SK-N-SH (cell line): Measurements from ENCODE around the gene APLP1. TPM values are rescaled to one million over a fixed set of nuclear protein-coding genes. Genes with fewer than 3 reads are reported as not detected.

Source experiments
- CTCF ChIA-PET: fragments of 300-600, 350-600 bp; formaldehyde crosslinking; extraction: SDS; loops from one replicate; lab custom pipeline; 2021; lab: Yijun Ruan, JAX
- POLR2A ChIA-PET: fragments of 350-600 bp; sonication (Branson Sonifier 250); formaldehyde crosslinking; extraction: SDS; loops from one replicate; lab custom pipeline; 2020; ENCODE audit warnings: antibody characterized with exemption, inconsistent platforms; lab: Yijun Ruan, JAX
- DNase-seq: peaks from one replicate; pipeline ENCODE4 v3.0.0; 2012
- H2AFZ ChIP-seq: fragments of 200-600 bp; sonication (generic); 2 replicates; pipeline ENCODE4 v1.8.1; 2016; ENCODE audit warnings: antibody characterized with exemption, mild to moderate bottlenecking, low read depth
- H3F3A ChIP-seq: fragments of 200-600 bp; sonication (generic); replicated peaks from 2 replicates; pipeline ENCODE3; 2016; ENCODE audit warnings: antibody characterized with exemption, mild to moderate bottlenecking; ENCODE audit not compliant: insufficient read depth
- H3K27ac ChIP-seq, 2 experiments: fragments of 200-500 bp in 1 of 2; fragments of 200-600 bp in 1 of 2; sonication (Bioruptor generic) in 1 of 2; sonication (generic), shearing (Covaris generic) in 1 of 2; 2 replicates each; pipeline versions ENCODE4 v1.5.1 to v1.6.1; 2014 to 2016; ENCODE audit warnings: low read depth in 2 of 2, inconsistent platforms in 1 of 2, low read length in 1 of 2, mild to moderate bottlenecking in 1 of 2, mixed read lengths in 1 of 2
- H3K27me3 ChIP-seq: fragments of 200-600 bp; sonication (generic), shearing (Covaris generic); 2 replicates; pipeline ENCODE4 v1.6.1; 2016; ENCODE audit warnings: mixed run types; ENCODE audit not compliant: insufficient read depth
- H3K36me3 ChIP-seq, 2 experiments: fragments of 200-500 bp in 1 of 2; fragments of 200-600 bp in 1 of 2; sonication (Bioruptor generic) in 1 of 2; sonication (generic) in 1 of 2; replicated peaks in 1 of 2; 2 replicates each; pipeline versions ENCODE3 to v1.5.1; 2014 to 2016; ENCODE audit warnings: low read length in 1 of 2, mild to moderate bottlenecking in 1 of 2; ENCODE audit not compliant: insufficient read depth in 2 of 2, control insufficient read depth in 1 of 2
- H3K4me1 ChIP-seq, 2 experiments: fragments of 200-500 bp in 1 of 2; fragments of 200-600 bp in 1 of 2; sonication (Bioruptor generic) in 1 of 2; sonication (generic), shearing (Covaris generic) in 1 of 2; 2 replicates each; pipeline versions ENCODE4 v1.5.1 to v1.6.1; 2014 to 2016; ENCODE audit warnings: low read depth in 1 of 2, low read length in 1 of 2, mixed run types in 1 of 2; ENCODE audit not compliant: insufficient read depth in 2 of 2, control insufficient read depth in 1 of 2
- H3K4me2 ChIP-seq: fragments of 200-600 bp; sonication (generic), shearing (Covaris generic); 2 replicates; pipeline ENCODE4 v1.6.1; 2017; ENCODE audit warnings: mixed run types
- H3K4me3 ChIP-seq, 2 experiments: fragments of 200-500 bp in 1 of 2; fragments of 200-600 bp in 1 of 2; sonication (Bioruptor generic) in 1 of 2; sonication (generic), shearing (Covaris generic) in 1 of 2; 2 replicates each; pipeline versions ENCODE4 v1.5.1 to v1.8.1; 2014 to 2016; ENCODE audit warnings: low read depth in 2 of 2, inconsistent platforms in 1 of 2, low read length in 1 of 2, mild to moderate bottlenecking in 1 of 2, mixed read lengths in 1 of 2, moderate library complexity in 1 of 2
- H3K79me2 ChIP-seq: fragments of 200-600 bp; sonication (generic); 2 replicates; pipeline ENCODE4 v1.8.1; 2017; ENCODE audit warnings: mild to moderate bottlenecking; ENCODE audit not compliant: insufficient read depth
- H3K9ac ChIP-seq: fragments of 200-600 bp; sonication (generic); 2 replicates; pipeline ENCODE4 v1.6.1; 2017; ENCODE audit warnings: mixed run types
- H3K9me2 ChIP-seq: fragments of 200-600 bp; sonication (generic); 2 replicates; pipeline ENCODE4 v1.6.1; 2017; ENCODE audit warnings: mixed run types
- H3K9me3 ChIP-seq: fragments of 200-600 bp; sonication (generic); 2 replicates; pipeline ENCODE4 v1.6.1; 2017; ENCODE audit warnings: mixed run types, mild to moderate bottlenecking, moderate library complexity
- H4K20me1 ChIP-seq: fragments of 200-600 bp; sonication (generic); 2 replicates; pipeline ENCODE4 v1.6.1; 2017; ENCODE audit warnings: mild to moderate bottlenecking, mixed run types; ENCODE audit not compliant: insufficient read depth
- ELF1 ChIP-seq: IDR thresholded peaks from 2 replicates; pipeline ENCODE4 v1.4.0; 2012
- EP300 ChIP-seq, 2 experiments: IDR thresholded peaks; 2 replicates each; pipeline versions ENCODE4 v1.4.0 to v1.6.1; 2012; ENCODE audit warnings: borderline replicate concordance in 1 of 2, low read depth in 1 of 2, low read length in 1 of 2
- FOXJ3 ChIP-seq: sonication (generic); formaldehyde crosslinking; IDR thresholded peaks from 2 replicates; pipeline ENCODE4 v1.5.1; 2020; ENCODE audit warnings: mild to moderate bottlenecking, missing genetic modification reagents
- FOXM1 ChIP-seq: IDR thresholded peaks from 2 replicates; pipeline ENCODE4 v1.4.0; 2012; ENCODE audit warnings: low read depth, mild to moderate bottlenecking
- GABPA ChIP-seq: IDR thresholded peaks from 2 replicates; pipeline ENCODE4 v1.4.0; 2012; ENCODE audit warnings: low read depth, mild to moderate bottlenecking
- IRF3 ChIP-seq: fragments of 150-350 bp; IDR thresholded peaks from 2 replicates; pipeline ENCODE4 v1.6.1; 2016; ENCODE audit warnings: mild to moderate bottlenecking, low read depth, low read length
- JUND ChIP-seq: IDR thresholded peaks from 2 replicates; pipeline ENCODE4 v1.4.0; 2012
- MEF2A ChIP-seq: IDR thresholded peaks from 2 replicates; pipeline ENCODE4 v1.4.0; 2012; ENCODE audit warnings: low read depth, borderline replicate concordance
- NRF1 ChIP-seq: IDR thresholded peaks from 2 replicates; pipeline ENCODE4 v1.6.1; 2012; ENCODE audit warnings: low read depth, mild to moderate bottlenecking, low read length
- PBX3 ChIP-seq: IDR thresholded peaks from 2 replicates; pipeline ENCODE4; 2012
- POLR2AphosphoS5 ChIP-seq: IDR thresholded peaks from 2 replicates; pipeline ENCODE4 v1.6.1; 2012; ENCODE audit warnings: low read depth, low read length
- RAD21 ChIP-seq: IDR thresholded peaks from 2 replicates; pipeline ENCODE4 v1.6.1; 2012; ENCODE audit warnings: mild to moderate bottlenecking, low read length
- RCOR1 ChIP-seq: fragments of 150-350 bp; IDR thresholded peaks from 2 replicates; pipeline ENCODE4 v1.6.1; 2017; ENCODE audit warnings: antibody characterized with exemption, low read length
- TAF1 ChIP-seq: IDR thresholded peaks from 2 replicates; pipeline ENCODE4 v1.6.1; 2012; ENCODE audit warnings: low read depth, mild to moderate bottlenecking, low read length, moderate library complexity, borderline replicate concordance
- USF1 ChIP-seq: IDR thresholded peaks from 2 replicates; pipeline ENCODE4 v1.4.0; 2012; ENCODE audit warnings: low read depth, borderline replicate concordance
- ZBTB33 ChIP-seq: IDR thresholded peaks from 2 replicates; pipeline ENCODE4 v1.4.0; 2012; ENCODE audit warnings: low read depth, borderline replicate concordance
- WGBS: methylation state at CpG from one replicate; pipeline ENCODE4 v1.1.6; 2017; ENCODE audit warnings: low lambda C conversion rate; 5-methylcytosine and 5-hydroxymethylcytosine counted together
- polyA plus RNA-seq, 3 experiments: library from polyadenylated mRNA; depleted of rRNA; stranded (reverse); fragments of >200 nt; gene quantifications; 2 replicates each; pipeline ENCODE4 v1.2.3, GENCODE V29; 2012
- TF ChIP-seq, protein P1 (sequence below): fragments of 150-350 bp; IDR thresholded peaks from 2 replicates; pipeline ENCODE4 v1.6.1; 2017; ENCODE audit warnings: antibody characterized with exemption, low read length, low read depth, borderline replicate concordance

Gene APLP1
- polyA plus RNA-seq, 1 of the 3 experiments (the other 2 are of a cell fraction): 66.7 TPM

GRCh38 chr19:35861640-35862160 is 6.7 kb upstream of the APLP1 start:
- 82% methylated on average over 16 of the region's 19 CpGs for WGBS
- H3K9me3 ChIP-seq: no peaks in the 10 kb centered on the region

GRCh38 chr19:35862528-35862927 is 5.8 kb upstream of the APLP1 start:
- H3F3A ChIP-seq: no peaks in the 10 kb centered on the region
- H3K79me2 ChIP-seq: no peaks in the 10 kb centered on the region
- no peaks in the 10 kb centered on the region for H3K9me2 ChIP-seq
- H3K27ac ChIP-seq: no peak overlapping the region
- H3K4me3 ChIP-seq: no peak overlapping the region
- H3K27me3 ChIP-seq: no peaks in the 10 kb centered on the region
- no peaks in the 10 kb centered on the region for H3K36me3 ChIP-seq
- H3K9me3 ChIP-seq: no peaks in the 10 kb centered on the region
- no peaks in the 10 kb centered on the region for H4K20me1 ChIP-seq
- no peak overlapping the region for H3K4me2 ChIP-seq
- POLR2A ChIA-PET: no interaction called here
- WGBS: 84% methylated on average over 9 of the region's 14 CpGs
- H3K4me1 ChIP-seq: no peaks in the 10 kb centered on the region; a peak in 1 of 4 replicates
- no peak for DNase-seq
- no peak overlapping the region for H3K9ac ChIP-seq
- CTCF ChIA-PET: no interaction called here
- H2AFZ ChIP-seq: no peak overlapping the region
- no peak for TF ChIP-seq ZBTB33
- no peak for TF ChIP-seq IRF3
- TF ChIP-seq, protein P1, sequence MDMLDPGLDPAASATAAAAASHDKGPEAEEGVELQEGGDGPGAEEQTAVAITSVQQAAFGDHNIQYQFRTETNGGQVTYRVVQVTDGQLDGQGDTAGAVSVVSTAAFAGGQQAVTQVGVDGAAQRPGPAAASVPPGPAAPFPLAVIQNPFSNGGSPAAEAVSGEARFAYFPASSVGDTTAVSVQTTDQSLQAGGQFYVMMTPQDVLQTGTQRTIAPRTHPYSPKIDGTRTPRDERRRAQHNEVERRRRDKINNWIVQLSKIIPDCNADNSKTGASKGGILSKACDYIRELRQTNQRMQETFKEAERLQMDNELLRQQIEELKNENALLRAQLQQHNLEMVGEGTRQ: no peak
- no peak for TF ChIP-seq FOXM1
- no peak for TF ChIP-seq PBX3
- TF ChIP-seq FOXJ3 (CRISPR knock-in tag): no peak
- no peak for TF ChIP-seq JUND
- no peak for TF ChIP-seq POLR2AphosphoS5
- no peak for TF ChIP-seq NRF1
- no peak for TF ChIP-seq MEF2A
- no peak for TF ChIP-seq RCOR1
- TF ChIP-seq ELF1: no peak
- no peak for TF ChIP-seq EP300 (IDR thresholded peaks at IDR 0.05; ENCODE audit: borderline replicate concordance in 1 of 2, low read depth in 1 of 2, low read length in 1 of 2)

More at GRCh38 chr19:35861640-35862160, 6.7 kb upstream of the APLP1 start:
- H3F3A ChIP-seq: no peaks in the 10 kb centered on the region
- no peak overlapping the region for H2AFZ ChIP-seq
- no peak overlapping the region for H3K9ac ChIP-seq
- H3K4me2 ChIP-seq: no peak overlapping the region
- H3K27me3 ChIP-seq: no peaks in the 10 kb centered on the region
- H3K36me3 ChIP-seq: no peaks in the 10 kb centered on the region
- ChIA-PET POLR2A (no interaction called here), CTCF (interaction anchor here (0.7 to 1.0 kb wide), 2 partner anchors 9 to 12 kb away, joined by 3 to 4 read pairs; no protein-coding TSS in a partner anchor)
- TF ChIP-seq GABPA: no peak
- no peak for TF ChIP-seq RCOR1
- no peak for TF ChIP-seq PBX3
- TF ChIP-seq NRF1: no peak
- TF ChIP-seq FOXJ3 (CRISPR knock-in tag): no peak
- no peak for TF ChIP-seq USF1
- no peak for TF ChIP-seq MEF2A
- no peak for TF ChIP-seq TAF1
- no peak for TF ChIP-seq RAD21
- no peaks in the 10 kb centered on the region for H4K20me1 ChIP-seq
- peaks cover 0 to 5% of the 10 kb centered on the region in 2 experiments; a peak in 1 of 4 replicates for H3K4me1 ChIP-seq
- H3K4me3 ChIP-seq: no peak overlapping the region
- DNase-seq: no peak
- H3K9me2 ChIP-seq: no peaks in the 10 kb centered on the region
- no peak overlapping the region for H3K27ac ChIP-seq
- H3K79me2 ChIP-seq: no peaks in the 10 kb centered on the region
